HFF-Myc (cell line): ENCODE results near the gene TMEM217.

ENCODE experiments used
- DNase-seq: peaks from one replicate; pipeline ENCODE4 v3.0.0-alpha.2; 2011; ENCODE audit warnings: low read depth; ENCODE audit errors: extremely low read depth
- H3K4me3 ChIP-seq: replicated peaks from 2 replicates; pipeline ENCODE4 v1.5.1; 2011; ENCODE audit warnings: low read depth, mild to moderate bottlenecking, control low read depth, low read length
- CTCF ChIP-seq: IDR thresholded peaks from 2 replicates; pipeline ENCODE4 v1.5.1; 2012; ENCODE audit warnings: mild to moderate bottlenecking, low read depth, low read length, control low read depth; ENCODE audit errors: missing control alignments

TMEM217 gene

GRCh38 chr6:37269105-37269504 lies 11.2 kb upstream of the TMEM217 start:
- no peak for TF ChIP-seq CTCF
- no peak for DNase-seq
- no peak overlapping the region for H3K4me3 ChIP-seq

DNA sequence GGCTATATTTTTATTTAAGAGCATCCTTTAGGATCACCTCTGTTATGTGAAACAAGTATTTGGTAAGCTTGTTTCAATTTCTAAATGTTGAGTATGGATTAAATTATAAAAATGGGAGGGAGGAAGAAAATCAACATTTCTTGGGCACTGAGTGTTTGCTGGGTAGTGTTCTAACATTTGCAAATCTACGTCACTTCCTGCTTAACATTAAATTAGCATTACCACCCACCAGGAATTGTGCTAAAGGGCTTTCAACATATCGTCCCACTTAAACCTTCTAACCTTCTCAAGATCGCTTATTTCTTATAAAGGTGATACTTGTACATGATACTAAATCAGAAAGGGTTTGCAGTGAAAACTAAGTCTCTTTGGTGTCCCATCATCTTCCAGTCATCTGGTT lies 7.9 kb upstream of the TMEM217 start:
- H3K4me3 ChIP-seq = no peak overlapping the region
- no peak for TF ChIP-seq CTCF
- DNase-seq = no peak

GRCh38 chr6:37265001-37265400 lies 7.1 kb upstream of the TMEM217 start:
- no peak overlapping the region for H3K4me3 ChIP-seq
- no peak for TF ChIP-seq CTCF
- DNase-seq = no peak

DNA sequence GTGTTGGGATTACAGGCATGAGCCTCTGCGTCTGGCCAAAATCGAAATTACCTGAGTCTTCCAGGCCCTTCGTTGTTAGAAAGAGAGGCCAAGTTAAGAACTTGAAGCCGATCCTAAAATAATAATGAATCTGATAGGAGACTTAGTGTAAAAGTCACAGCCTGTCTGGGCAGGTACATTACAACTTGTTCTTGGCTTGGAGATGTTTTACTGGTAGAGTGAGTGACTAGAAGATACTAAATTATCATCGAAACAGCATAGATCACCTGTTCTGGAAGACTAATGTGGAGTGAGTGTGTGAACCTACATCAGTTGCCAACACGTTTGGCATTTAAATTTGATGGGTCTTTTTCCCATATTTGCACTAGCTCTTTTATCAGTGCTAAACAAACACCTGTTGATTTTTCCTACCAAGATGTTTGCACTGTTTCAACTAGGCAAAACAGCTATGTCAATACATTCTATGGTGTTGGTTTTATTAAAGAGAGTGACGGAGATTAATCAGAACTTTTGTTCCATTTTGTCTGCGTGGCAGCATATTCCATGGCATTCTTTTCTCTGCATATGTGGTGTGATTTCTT lies 4.6 kb upstream of the TMEM217 start:
- no peak for TF ChIP-seq CTCF
- no peak overlapping the region for H3K4me3 ChIP-seq
- DNase-seq = no peak

GRCh38 chr6:37261198-37261597 lies 3.3 kb upstream of the TMEM217 start:
- no peak for TF ChIP-seq CTCF
- no peak for DNase-seq
- H3K4me3 ChIP-seq = no peak overlapping the region

DNA sequence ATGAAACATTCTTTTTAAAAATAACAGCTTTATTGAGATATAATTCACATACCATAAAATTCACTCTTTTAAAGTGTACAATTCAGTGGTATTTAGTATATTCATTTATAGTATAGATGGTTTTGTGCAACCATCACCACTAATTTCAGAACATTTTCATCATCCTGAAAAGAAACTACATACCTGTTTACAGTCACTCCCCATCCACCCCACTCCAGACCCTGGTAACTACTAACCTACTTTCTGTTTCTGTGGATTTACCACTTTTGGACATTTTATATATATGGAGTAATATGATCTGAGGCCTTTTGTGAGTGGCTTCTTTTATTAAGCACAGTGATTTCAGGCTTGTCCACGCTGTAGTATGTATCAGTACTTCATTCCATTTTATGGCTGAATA lies 2.5 kb upstream of the TMEM217 start:
- H3K4me3 ChIP-seq = no peak overlapping the region
- DNase-seq = no peak
- TF ChIP-seq CTCF = no peak

- no peak overlapping the region for H3K4me3 ChIP-seq
- TF ChIP-seq CTCF = no peak
- no peak for DNase-seq
These were observed 2.1 kb upstream of the TMEM217 start for GRCh38 chr6:37260040-37260439.
